ENCODE results near the gene DNAJB13.

Gene DNAJB13

DNA sequence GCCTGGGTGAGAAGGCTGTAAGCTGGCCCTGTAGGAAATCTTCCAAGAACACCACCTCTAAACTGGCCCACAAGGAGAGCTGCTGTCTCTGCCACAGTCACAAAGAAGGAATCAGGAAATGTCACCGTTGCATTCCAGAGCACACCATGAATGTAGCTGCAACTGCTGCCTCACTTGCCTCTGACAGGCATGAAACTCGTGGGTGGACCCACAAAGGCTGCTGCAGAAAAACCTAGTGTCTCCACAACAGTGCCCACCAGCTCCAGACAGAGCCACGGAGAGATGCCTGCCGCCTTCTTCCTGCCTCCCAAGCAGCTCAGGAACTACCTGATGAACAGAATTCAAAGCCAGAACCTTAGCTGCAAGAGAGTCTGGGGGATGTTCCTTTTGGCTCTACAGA, 10.5 kb downstream of the DNAJB13 start:
- DNase-seq (ENCODE audit: low read depth): no peak
- TF ChIP-seq, protein P1, sequence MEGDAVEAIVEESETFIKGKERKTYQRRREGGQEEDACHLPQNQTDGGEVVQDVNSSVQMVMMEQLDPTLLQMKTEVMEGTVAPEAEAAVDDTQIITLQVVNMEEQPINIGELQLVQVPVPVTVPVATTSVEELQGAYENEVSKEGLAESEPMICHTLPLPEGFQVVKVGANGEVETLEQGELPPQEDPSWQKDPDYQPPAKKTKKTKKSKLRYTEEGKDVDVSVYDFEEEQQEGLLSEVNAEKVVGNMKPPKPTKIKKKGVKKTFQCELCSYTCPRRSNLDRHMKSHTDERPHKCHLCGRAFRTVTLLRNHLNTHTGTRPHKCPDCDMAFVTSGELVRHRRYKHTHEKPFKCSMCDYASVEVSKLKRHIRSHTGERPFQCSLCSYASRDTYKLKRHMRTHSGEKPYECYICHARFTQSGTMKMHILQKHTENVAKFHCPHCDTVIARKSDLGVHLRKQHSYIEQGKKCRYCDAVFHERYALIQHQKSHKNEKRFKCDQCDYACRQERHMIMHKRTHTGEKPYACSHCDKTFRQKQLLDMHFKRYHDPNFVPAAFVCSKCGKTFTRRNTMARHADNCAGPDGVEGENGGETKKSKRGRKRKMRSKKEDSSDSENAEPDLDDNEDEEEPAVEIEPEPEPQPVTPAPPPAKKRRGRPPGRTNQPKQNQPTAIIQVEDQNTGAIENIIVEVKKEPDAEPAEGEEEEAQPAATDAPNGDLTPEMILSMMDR (IDR thresholded peaks at IDR 0.05; ENCODE audit: low read depth, low read length, missing control alignments): no peak
- H3K4me3 ChIP-seq (ENCODE audit: low read depth, low read length): no peak overlapping the region

DNA sequence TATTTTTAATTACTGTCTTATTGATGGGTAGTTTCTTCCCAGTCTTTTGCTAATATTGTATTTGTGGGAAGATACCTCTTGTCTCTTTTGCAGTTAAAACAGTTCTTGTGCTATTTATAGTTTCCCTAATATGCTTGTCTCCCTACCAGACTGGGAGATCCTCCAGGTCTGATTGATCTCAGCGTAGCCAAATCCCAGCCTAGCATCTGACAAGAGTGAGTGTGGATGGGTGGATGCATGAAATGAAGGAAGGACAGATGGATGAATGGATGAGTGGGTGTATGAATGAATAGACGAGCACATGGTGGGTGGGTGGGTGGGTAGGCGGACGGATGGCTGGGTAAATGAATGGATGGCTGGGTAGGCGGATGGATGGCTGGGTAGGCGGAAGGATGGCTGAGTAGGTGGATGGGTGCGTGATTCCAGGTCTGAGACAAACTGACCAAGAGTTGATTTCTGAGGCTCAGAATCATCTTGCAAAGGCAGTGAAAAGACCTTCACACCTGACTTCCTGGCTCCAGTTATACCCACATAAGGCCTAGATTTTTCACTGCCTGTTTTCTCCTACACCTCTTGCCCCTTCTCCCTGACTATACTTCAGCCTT, 11.4 kb downstream of the DNAJB13 start:
- DNase-seq (ENCODE audit: low read depth): no peak
- no peak overlapping the region for H3K4me3 ChIP-seq (ENCODE audit: low read depth, low read length)
- TF ChIP-seq, protein P1 (IDR thresholded peaks at IDR 0.05; ENCODE audit: low read depth, low read length, missing control alignments): no peak

DNA sequence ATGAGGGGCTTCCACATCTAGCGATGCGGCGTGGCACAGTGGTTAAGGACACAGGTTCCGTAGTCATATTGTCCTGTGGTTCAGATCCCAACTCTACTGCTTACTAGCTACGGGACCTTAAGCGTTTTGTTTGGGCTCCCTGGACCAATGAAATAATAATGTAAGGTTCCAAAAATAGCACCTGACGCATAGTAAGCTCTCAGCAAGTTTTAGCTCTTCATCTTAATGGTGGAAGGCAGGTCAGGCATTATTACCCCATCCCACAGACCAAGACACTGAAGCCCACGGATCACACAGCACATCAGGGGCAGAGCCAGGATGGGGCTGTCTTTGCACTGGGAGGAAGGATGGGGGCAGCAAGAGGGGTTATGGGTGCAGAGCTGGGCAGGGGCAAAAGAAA, 13.0 kb downstream of the DNAJB13 start:
- DNase-seq (ENCODE audit: low read depth): no peak
- no peak overlapping the region for H3K4me3 ChIP-seq (ENCODE audit: low read depth, low read length)
- TF ChIP-seq, protein P1 (IDR thresholded peaks at IDR 0.05; ENCODE audit: low read depth, low read length, missing control alignments): no peak

DNA sequence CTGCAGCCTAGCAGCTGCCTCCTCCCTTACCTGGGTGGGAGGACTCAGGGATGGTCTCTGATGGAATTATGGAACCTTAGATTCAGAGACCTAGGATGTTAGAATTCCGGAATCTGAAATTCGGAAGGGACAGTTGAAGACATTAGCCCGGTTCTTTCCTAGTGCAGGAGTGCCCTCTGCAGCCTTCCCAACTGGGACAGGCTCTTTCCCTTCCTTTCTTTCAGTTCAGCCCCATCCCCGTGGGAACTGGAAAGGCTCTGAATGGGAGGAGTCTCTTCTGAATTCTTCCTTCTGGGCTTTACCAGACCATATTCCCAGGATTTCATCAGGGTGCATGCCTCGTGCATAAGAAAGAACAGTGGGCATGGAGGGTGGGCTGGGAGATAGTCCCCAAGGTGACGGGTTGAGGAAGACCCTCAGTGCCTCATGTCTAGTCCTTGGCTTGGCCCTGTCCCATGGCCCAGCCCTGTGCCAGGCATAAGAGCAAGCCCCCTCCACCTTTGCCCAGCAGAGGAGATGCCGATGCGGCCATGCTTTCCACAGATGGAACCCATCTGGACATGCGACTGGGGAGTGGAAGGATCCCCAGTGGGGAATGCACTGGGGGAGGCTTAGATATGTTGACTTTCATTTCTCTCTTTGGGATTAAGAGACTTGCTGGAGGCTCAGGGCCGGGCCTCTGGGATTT, 14.4 kb downstream of the DNAJB13 start:
- no peak for DNase-seq (ENCODE audit: low read depth)
- TF ChIP-seq, protein P1 (IDR thresholded peaks at IDR 0.05; ENCODE audit: low read depth, low read length, missing control alignments): no peak
- no peak overlapping the region for H3K4me3 ChIP-seq (ENCODE audit: low read depth, low read length)

DNA sequence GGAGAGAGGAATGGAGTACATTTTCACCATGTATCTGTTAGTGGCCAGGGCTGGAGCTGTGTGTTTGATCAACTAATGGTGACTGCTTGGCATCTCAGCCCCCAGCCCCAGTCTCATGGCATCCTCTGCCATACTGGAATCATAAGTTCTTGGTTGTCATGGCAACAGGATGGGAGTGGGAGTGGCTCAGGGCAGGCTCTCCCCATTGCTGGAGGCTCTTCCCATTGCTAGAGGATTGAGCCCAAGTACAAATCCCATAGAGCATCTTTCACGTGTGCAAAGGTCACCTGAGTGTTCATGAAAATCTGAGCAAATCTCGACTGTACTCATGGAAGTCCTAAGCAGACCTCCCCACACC, 14.9 kb downstream of the DNAJB13 start:
- TF ChIP-seq, protein P1 (IDR thresholded peaks at IDR 0.05; ENCODE audit: low read depth, low read length, missing control alignments): no peak
- no peak overlapping the region for H3K4me3 ChIP-seq (ENCODE audit: low read depth, low read length)
- no peak for DNase-seq (ENCODE audit: low read depth)

DNA sequence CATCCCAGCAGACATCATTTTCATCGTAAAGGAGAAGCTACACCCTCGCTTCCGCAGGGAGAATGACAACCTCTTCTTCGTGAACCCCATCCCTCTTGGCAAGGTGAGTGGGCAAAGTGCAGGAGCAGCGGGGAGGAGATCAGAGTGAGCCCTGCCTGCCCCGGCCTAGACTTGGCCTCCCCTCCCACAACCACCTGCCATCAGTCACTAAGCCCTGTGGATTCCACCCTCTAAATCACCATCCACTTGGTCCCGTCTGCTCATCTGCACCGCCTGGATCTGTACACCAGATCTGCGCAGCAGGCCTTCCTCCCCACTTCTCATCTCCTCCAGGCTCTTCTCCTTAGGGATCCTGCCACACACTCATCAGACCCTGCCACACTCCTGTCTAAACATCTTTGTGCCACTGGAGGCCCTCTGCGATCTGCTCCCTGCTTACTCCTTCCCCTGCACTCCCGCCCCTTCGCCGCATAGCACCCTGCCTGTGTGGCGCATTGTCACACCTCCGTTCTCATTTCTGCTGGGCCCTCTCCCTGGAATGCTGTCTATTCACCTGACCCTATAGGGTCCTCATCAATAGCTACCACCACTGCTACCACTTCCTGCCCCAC, 17.6 kb downstream of the DNAJB13 start:
- no peak for DNase-seq (ENCODE audit: low read depth)
- TF ChIP-seq, protein P1 (IDR thresholded peaks at IDR 0.05; ENCODE audit: low read depth, low read length, missing control alignments): no peak
- no peak overlapping the region for H3K4me3 ChIP-seq (ENCODE audit: low read depth, low read length)
